Retinal pigment epithelial cell (primary cell): ENCODE results near the gene PADI3.

ENCODE experiments used
- DNase-seq: peaks from one replicate; pipeline ENCODE4 v3.0.0-alpha.2; 2010; ENCODE audit warnings: low read depth
- H3K4me3 ChIP-seq: 2 replicates; pipeline ENCODE4 v1.5.1; 2011; ENCODE audit warnings: mild to moderate bottlenecking, low read length, control low read depth, moderate library complexity
- CTCF ChIP-seq: conservative IDR thresholded peaks from 2 replicates; pipeline ENCODE4 v1.5.1; 2011; ENCODE audit warnings: low read depth, low read length, control low read depth, inconsistent platforms

The PADI3 gene

GRCh38 chr1:17330856-17331255, 82.0 kb downstream of the PADI3 start:
- no peak overlapping the region for H3K4me3 ChIP-seq
- no peak for TF ChIP-seq CTCF
- DNase-seq, result no peak

GRCh38 chr1:17333081-17333480, 84.2 kb downstream of the PADI3 start:
- H3K4me3 ChIP-seq, result no peak overlapping the region

More at GRCh38 chr1:17333081-17333480, 84.2 kb downstream of the PADI3 start:
- DNase-seq, result no peak
- TF ChIP-seq CTCF, result no peak
